Measurements from ENCODE around the gene USP11.
"Not testable (repeated sequence)": the region's sequence is repeated elsewhere in the genome, so short reads cannot be mapped to it uniquely, and the experiment has no call there.

USP11 gene

GRCh38 chrX:47250017-47250347, 17.2 kb downstream of the USP11 start:
- DNase-seq: no peak

- not testable (repeated sequence) for DNase-seq
Measured at GRCh38 chrX:47257620-47258019, 24.8 kb downstream of the USP11 start.

GRCh38 chrX:47264483-47265173, 31.8 kb downstream of the USP11 start:
- no peak for DNase-seq

- no peak for DNase-seq
Measured at GRCh38 chrX:47266643-47267042, 33.8 kb downstream of the USP11 start.

GRCh38 chrX:47272013-47272408, 39.2 kb downstream of the USP11 start:
- DNase-seq: no peak

- no peak for DNase-seq
Measured at GRCh38 chrX:47273011-47273730, 40.4 kb downstream of the USP11 start.

GRCh38 chrX:47278691-47279090, 45.9 kb downstream of the USP11 start:
- no peak for DNase-seq

GRCh38 chrX:47283015-47283771, 50.4 kb downstream of the USP11 start:
- DNase-seq: no peak

- DNase-seq: not testable (repeated sequence)
Measured at GRCh38 chrX:47284616-47285015, 51.8 kb downstream of the USP11 start.

- no peak for DNase-seq
Measured at GRCh38 chrX:47285836-47286320, 53.1 kb downstream of the USP11 start.

GRCh38 chrX:47293106-47293505, 60.3 kb downstream of the USP11 start:
- no peak for DNase-seq

GRCh38 chrX:47296766-47297365, 64.1 kb downstream of the USP11 start:
- DNase-seq: no peak

GRCh38 chrX:47297874-47298273, 65.1 kb downstream of the USP11 start:
- DNase-seq: no peak

All from NCI-H2029 treated with DMSO at 0.1 percent for 48 hours (cell line).